Measurements from ENCODE around the gene ATR.
"Not testable (repeated sequence)": the region's sequence is repeated elsewhere in the genome, so short reads cannot be mapped to it uniquely, and the experiment has no call there.

The ATR gene

DNA sequence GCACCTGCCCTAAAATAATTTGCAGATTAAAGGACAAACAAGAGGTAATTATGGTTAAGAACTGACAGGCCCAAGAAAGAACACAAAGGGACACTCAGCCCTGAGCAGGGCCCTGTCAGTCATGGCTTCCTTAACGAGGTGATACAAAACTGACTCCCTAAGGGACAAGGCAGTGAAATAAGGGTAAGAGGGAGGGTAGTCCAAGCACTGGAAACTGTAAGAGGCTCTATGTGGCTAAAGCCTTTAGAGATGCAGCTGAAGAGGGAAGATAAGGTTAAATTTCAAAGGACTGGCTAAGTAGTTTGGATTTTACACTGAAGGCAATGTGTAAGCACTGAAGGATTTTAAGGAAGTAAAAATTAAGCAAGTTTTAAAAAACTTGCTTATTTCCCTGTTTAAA is 3.9 kb downstream of the ATR start:
- H3K4me2 ChIP-seq (ENCODE audit: low read length): no peak overlapping the region
- TF ChIP-seq, protein P1, sequence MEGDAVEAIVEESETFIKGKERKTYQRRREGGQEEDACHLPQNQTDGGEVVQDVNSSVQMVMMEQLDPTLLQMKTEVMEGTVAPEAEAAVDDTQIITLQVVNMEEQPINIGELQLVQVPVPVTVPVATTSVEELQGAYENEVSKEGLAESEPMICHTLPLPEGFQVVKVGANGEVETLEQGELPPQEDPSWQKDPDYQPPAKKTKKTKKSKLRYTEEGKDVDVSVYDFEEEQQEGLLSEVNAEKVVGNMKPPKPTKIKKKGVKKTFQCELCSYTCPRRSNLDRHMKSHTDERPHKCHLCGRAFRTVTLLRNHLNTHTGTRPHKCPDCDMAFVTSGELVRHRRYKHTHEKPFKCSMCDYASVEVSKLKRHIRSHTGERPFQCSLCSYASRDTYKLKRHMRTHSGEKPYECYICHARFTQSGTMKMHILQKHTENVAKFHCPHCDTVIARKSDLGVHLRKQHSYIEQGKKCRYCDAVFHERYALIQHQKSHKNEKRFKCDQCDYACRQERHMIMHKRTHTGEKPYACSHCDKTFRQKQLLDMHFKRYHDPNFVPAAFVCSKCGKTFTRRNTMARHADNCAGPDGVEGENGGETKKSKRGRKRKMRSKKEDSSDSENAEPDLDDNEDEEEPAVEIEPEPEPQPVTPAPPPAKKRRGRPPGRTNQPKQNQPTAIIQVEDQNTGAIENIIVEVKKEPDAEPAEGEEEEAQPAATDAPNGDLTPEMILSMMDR (IDR thresholded peaks at IDR 0.05): no peak
- no peak overlapping the region for H3K4me3 ChIP-seq (ENCODE audit: low read depth, low read length)
- H2AFZ ChIP-seq: no peak overlapping the region
- peaks cover 50% of the 10 kb centered on the region for H3K79me2 ChIP-seq
- peaks cover 12% of the 10 kb centered on the region for H3K4me1 ChIP-seq
- no peaks in the 10 kb centered on the region for H3K27me3 ChIP-seq (ENCODE audit: control insufficient read depth, insufficient read depth, low read length)
- no peak overlapping the region for H3K9ac ChIP-seq
- no peaks in the 10 kb centered on the region for H3K9me3 ChIP-seq (ENCODE audit: control insufficient read depth, low read length)
- no peak overlapping the region for H3K27ac ChIP-seq
- no peaks in the 10 kb centered on the region for H3K36me3 ChIP-seq (ENCODE audit: control insufficient read depth, insufficient read depth, low read length)

GRCh38 chr3:142574223-142574622 is 4.3 kb downstream of the ATR start:
- not testable (repeated sequence) for H3K9me3 ChIP-seq (ENCODE audit: control insufficient read depth, low read length); H3K9ac ChIP-seq; H3K4me1 ChIP-seq; H3K27ac ChIP-seq; H3K4me2 ChIP-seq (ENCODE audit: low read length); H3K27me3 ChIP-seq (ENCODE audit: control insufficient read depth, insufficient read depth, low read length); H3K36me3 ChIP-seq (ENCODE audit: control insufficient read depth, insufficient read depth, low read length); H2AFZ ChIP-seq; H3K4me3 ChIP-seq (ENCODE audit: low read depth, low read length)
- peaks cover 55% of the 10 kb centered on the region for H3K79me2 ChIP-seq

DNA sequence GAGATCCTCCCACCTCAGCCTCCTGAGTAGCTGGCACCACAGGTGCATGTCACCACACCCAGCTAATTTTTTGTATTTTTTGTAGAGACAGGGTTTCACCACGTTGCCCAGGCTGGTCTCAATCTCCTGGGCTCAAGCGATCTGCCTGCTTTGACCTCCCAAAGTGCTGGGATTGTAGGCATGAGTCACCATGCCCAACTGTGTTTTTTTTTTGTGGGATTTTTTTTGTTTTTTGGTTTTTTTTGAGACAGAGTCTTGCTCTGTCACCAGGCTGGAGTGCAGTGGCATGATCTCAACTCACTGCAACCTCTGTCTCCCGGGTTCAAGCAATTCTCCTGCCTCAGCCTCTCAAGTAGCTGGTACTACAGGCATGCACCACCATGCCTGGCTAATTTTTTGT is 9.1 kb downstream of the ATR start:
- not testable (repeated sequence) for H2AFZ ChIP-seq; H3K27me3 ChIP-seq (ENCODE audit: control insufficient read depth, insufficient read depth, low read length); H3K36me3 ChIP-seq (ENCODE audit: control insufficient read depth, insufficient read depth, low read length); H3K4me3 ChIP-seq (ENCODE audit: low read depth, low read length); H3K27ac ChIP-seq; H3K4me1 ChIP-seq; H3K9me3 ChIP-seq (ENCODE audit: control insufficient read depth, low read length); H3K4me2 ChIP-seq (ENCODE audit: low read length); H3K9ac ChIP-seq
- H3K79me2 ChIP-seq: peaks cover 38% of the 10 kb centered on the region

- Histone ChIP-seq H3K27me3 (ENCODE audit: control insufficient read depth, insufficient read depth, low read length) (no peaks in the 10 kb centered on the region), H3K36me3 (ENCODE audit: control insufficient read depth, insufficient read depth, low read length) (no peaks in the 10 kb centered on the region), H3K4me2 (ENCODE audit: low read length) (no peak overlapping the region), H3K4me1 (no peaks in the 10 kb centered on the region), H3K79me2 (peaks cover 38% of the 10 kb centered on the region), H3K9ac (no peak overlapping the region), H3K4me3 (ENCODE audit: low read depth, low read length) (no peak overlapping the region), H2AFZ (no peak overlapping the region), H3K27ac (no peak overlapping the region), H3K9me3 (ENCODE audit: control insufficient read depth, low read length) (no peaks in the 10 kb centered on the region)
- TF ChIP-seq, protein P1 (IDR thresholded peaks at IDR 0.05): no peak
These were observed 10.0 kb downstream of the ATR start for GRCh38 chr3:142568393-142569017.

GRCh38 chr3:142566096-142566495 is 12.4 kb downstream of the ATR start:
- Histone ChIP-seq H3K4me2 (ENCODE audit: low read length) (no peak overlapping the region), H3K27ac (no peak overlapping the region), H3K79me2 (peaks cover 24% of the 10 kb centered on the region), H3K27me3 (ENCODE audit: control insufficient read depth, insufficient read depth, low read length) (no peaks in the 10 kb centered on the region), H3K4me3 (ENCODE audit: low read depth, low read length) (no peak overlapping the region), H3K9me3 (ENCODE audit: control insufficient read depth, low read length) (no peaks in the 10 kb centered on the region), H3K9ac (no peak overlapping the region), H2AFZ (no peak overlapping the region), H3K4me1 (no peaks in the 10 kb centered on the region), H3K36me3 (ENCODE audit: control insufficient read depth, insufficient read depth, low read length) (no peaks in the 10 kb centered on the region)
- TF ChIP-seq, protein P1 (IDR thresholded peaks at IDR 0.05): no peak

DNA sequence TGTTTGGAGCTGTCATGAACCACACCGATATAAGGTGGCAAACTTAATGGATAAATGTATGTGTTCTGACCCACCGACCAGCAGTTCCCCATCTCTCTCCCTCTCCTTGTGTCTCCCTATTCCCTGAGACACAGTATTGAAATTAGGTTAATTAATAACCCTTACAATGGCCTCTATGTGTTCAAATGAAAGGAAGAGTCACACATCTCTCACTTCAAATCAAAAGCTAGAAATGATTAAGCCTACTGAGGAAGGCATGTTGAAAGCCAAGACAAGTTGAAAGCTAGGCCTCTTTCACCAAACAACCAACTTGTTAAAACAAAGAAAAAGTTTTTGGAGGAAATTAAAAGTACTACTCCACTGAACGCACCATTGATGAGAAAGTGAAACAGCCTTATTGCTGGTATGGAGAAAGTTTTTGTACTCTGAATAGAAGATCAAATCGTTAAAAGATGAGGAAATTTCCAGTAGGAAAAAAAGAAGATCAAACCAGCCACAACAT is 15.0 kb downstream of the ATR start:
- no peaks in the 10 kb centered on the region for H3K36me3 ChIP-seq (ENCODE audit: control insufficient read depth, insufficient read depth, low read length)
- TF ChIP-seq, protein P1 (IDR thresholded peaks at IDR 0.05): no peak
- H3K79me2 ChIP-seq: peaks cover 4% of the 10 kb centered on the region
- H3K4me2 ChIP-seq (ENCODE audit: low read length): no peak overlapping the region
- H3K27ac ChIP-seq: no peak overlapping the region
- no peaks in the 10 kb centered on the region for H3K27me3 ChIP-seq (ENCODE audit: control insufficient read depth, insufficient read depth, low read length)
- H2AFZ ChIP-seq: no peak overlapping the region
- no peak overlapping the region for H3K9ac ChIP-seq
- H3K9me3 ChIP-seq (ENCODE audit: control insufficient read depth, low read length): no peaks in the 10 kb centered on the region
- no peak overlapping the region for H3K4me3 ChIP-seq (ENCODE audit: low read depth, low read length)
- no peaks in the 10 kb centered on the region for H3K4me1 ChIP-seq

Data from parathyroid adenoma (tissue), 2 donors.